Endothelial cell of umbilical vein (primary cell): ENCODE measurements around the gene CHN1. TPM values are rescaled to one million over a fixed set of nuclear protein-coding genes. Genes with fewer than 3 reads are reported as not detected.

Experiments used
- BruUV-seq: library from RNA; stranded (reverse); fragments of 400-500 nt; replicated peaks from 2 replicates; lab custom pipeline; 2021; lab: Mats Ljungman, UMichigan
- CTCF ChIA-PET: fragments of 300-600, 350-600 bp; sonication (Branson Sonifier 250); formaldehyde crosslinking; loops from one replicate; lab custom pipeline; 2021; ENCODE audit warnings: antibody characterized with exemption, inconsistent platforms; lab: Charles Lee
- POLR2A ChIA-PET: fragments of 300-600, 350-600 bp; sonication (Branson Sonifier 250); formaldehyde crosslinking; loops from one replicate; lab custom pipeline; 2021; ENCODE audit warnings: antibody characterized with exemption, inconsistent platforms; lab: Charles Lee
- DNase-seq: peaks from one replicate; pipeline ENCODE4 v3.0.0-alpha.2; 2011; ENCODE audit warnings: low read depth, low spot score
- FAIRE-seq: peaks from 2 replicates; lab custom pipeline; 2011; peaks lifted over from hg19 to GRCh38; lab: Jason Lieb, UNC
- H2AFZ ChIP-seq: 2 replicates; pipeline ENCODE4 v1.6.0; 2012; ENCODE audit warnings: low read depth, low read length, control low read depth, inconsistent platforms
- H3K27ac ChIP-seq: 2 replicates; pipeline ENCODE4 v1.5.1; 2011; ENCODE audit warnings: low read depth, mild to moderate bottlenecking, control low read depth, low read length, moderate library complexity; ENCODE audit not compliant: insufficient read depth
- H3K27me3 ChIP-seq, 2 experiments: 2 replicates each; pipeline versions ENCODE4 v1.6.0 to v1.6.1; 2011; ENCODE audit warnings: low read length in 2 of 2, mixed read lengths in 1 of 2; ENCODE audit not compliant: control insufficient read depth in 2 of 2, insufficient read depth in 2 of 2
- H3K36me3 ChIP-seq, 2 experiments: 2 replicates in 1 of 2; 3 replicates in 1 of 2; pipeline ENCODE4 v1.5.1; 2011; ENCODE audit warnings: low read length in 2 of 2, mild to moderate bottlenecking in 1 of 2, moderate library complexity in 1 of 2; ENCODE audit not compliant: control insufficient read depth in 2 of 2, insufficient read depth in 2 of 2; ENCODE audit errors: extremely low read depth in 1 of 2
- H3K4me1 ChIP-seq: 3 replicates; pipeline ENCODE4 v1.5.1; 2011; ENCODE audit warnings: mild to moderate bottlenecking, low read length; ENCODE audit not compliant: control insufficient read depth, insufficient read depth; ENCODE audit errors: extremely low read depth
- H3K4me2 ChIP-seq: 2 replicates; pipeline ENCODE4 v1.6.1; 2011; ENCODE audit warnings: low read length, control low read depth, mixed read lengths; ENCODE audit not compliant: insufficient read depth
- H3K4me3 ChIP-seq, 3 experiments: fragments of 200-600 bp in 1 of 3; sonication (generic), shearing (Covaris generic) in 1 of 3; replicated peaks in 1 of 3; 2 replicates each; pipeline ENCODE4 v1.5.1; 2011 to 2016; ENCODE audit warnings: control low read depth in 3 of 3, low read length in 3 of 3, mild to moderate bottlenecking in 2 of 3, inconsistent platforms in 1 of 3, low read depth in 1 of 3, moderate library complexity in 1 of 3; ENCODE audit not compliant: insufficient read depth in 1 of 3
- H3K79me2 ChIP-seq: 2 replicates; pipeline ENCODE4 v1.6.0; 2012; ENCODE audit warnings: low read length, inconsistent platforms; ENCODE audit not compliant: control insufficient read depth, insufficient read depth
- H3K9ac ChIP-seq: replicated peaks from 2 replicates; pipeline ENCODE3; 2011; ENCODE audit warnings: low read length, control low read depth; ENCODE audit not compliant: insufficient read depth; ENCODE audit errors: extremely low read depth
- H3K9me1 ChIP-seq: replicated peaks from 3 replicates; pipeline ENCODE4 v1.6.0; 2011; ENCODE audit warnings: mild to moderate bottlenecking, low read length; ENCODE audit not compliant: control insufficient read depth, insufficient read depth; ENCODE audit errors: extremely low read depth
- H3K9me3 ChIP-seq: replicated peaks from 2 replicates; pipeline ENCODE4 v1.5.1; 2012; ENCODE audit warnings: low read length, inconsistent platforms; ENCODE audit not compliant: control insufficient read depth, insufficient read depth
- H4K20me1 ChIP-seq: replicated peaks from 2 replicates; pipeline ENCODE3; 2011; ENCODE audit warnings: mild to moderate bottlenecking, low read length; ENCODE audit not compliant: control insufficient read depth, insufficient read depth; ENCODE audit errors: extremely low read depth
- EZH2 ChIP-seq: IDR thresholded peaks from 2 replicates; pipeline ENCODE4 v1.6.1; 2012; ENCODE audit warnings: borderline replicate concordance, low read depth, mild to moderate bottlenecking, moderate library complexity, low read length, inconsistent platforms; ENCODE audit not compliant: severe bottlenecking
- FOS ChIP-seq: IDR thresholded peaks from 2 replicates; pipeline ENCODE4 v1.6.1; 2011; ENCODE audit warnings: mild to moderate bottlenecking, low read length, moderate library complexity, borderline replicate concordance; ENCODE audit not compliant: insufficient read depth
- GATA2 ChIP-seq: IDR thresholded peaks from 2 replicates; pipeline ENCODE4 v1.7.0; 2011; ENCODE audit warnings: low read depth, mild to moderate bottlenecking, moderate library complexity, mixed read lengths, low read length; ENCODE audit not compliant: insufficient read length, insufficient read depth
- JUN ChIP-seq: IDR thresholded peaks from 2 replicates; pipeline ENCODE4 v1.6.1; 2011; ENCODE audit warnings: borderline replicate concordance, low read depth; ENCODE audit not compliant: insufficient read length, insufficient read depth
- MYC ChIP-seq: IDR thresholded peaks from one replicate; pipeline ENCODE4 v1.6.1; 2011; ENCODE audit warnings: mild to moderate bottlenecking, low read depth, low read length
- POLR2A ChIP-seq: IDR thresholded peaks from 2 replicates; pipeline ENCODE4 v1.6.1; 2012; ENCODE audit warnings: low read depth, mild to moderate bottlenecking, control low read depth, low read length
- dilution Hi-C: fragments of 300-500 bp; cut with MboI; formaldehyde crosslinking; loops from one replicate; pipeline ENCODE4 v1.15.0; 2019; ENCODE audit warnings: low sequenced_read_pairs; ENCODE audit not compliant: extremely low pct_ligation_motif_present
- intact Hi-C: fragments of 100-400 bp; cut with micrococcal nuclease; formaldehyde crosslinking; loops from one replicate; pipeline ENCODE4 v1.10.0; 2022
- polyA plus RNA-seq, 4 experiments: library from polyadenylated mRNA; depleted of rRNA in 3 of 4; stranded (reverse) in 3 of 4; unstranded in 1 of 4; fragments of >200 nt; gene quantifications; 2 replicates each; pipeline versions ENCODE4 v1.2.1 to v1.2.3, GENCODE V29; 2011 to 2012; ENCODE audit warnings: missing spikeins in 1 of 4
- total RNA-seq: library from RNA; stranded (reverse); gene quantifications from 2 replicates; pipeline ENCODE4 v1.2.3, GENCODE V29; 2021
- TF ChIP-seq, protein P1 (sequence below): IDR thresholded peaks from 2 replicates; pipeline ENCODE4 v1.6.1; 2011; ENCODE audit not compliant: insufficient read depth, insufficient read length
- TF ChIP-seq, protein P2 (sequence below), 2 donors: IDR thresholded peaks; 1 replicate in 1 of 2; 2 replicates in 1 of 2; pipeline ENCODE4 v1.5.1; 2011; ENCODE audit warnings: low read length in 2 of 2, mild to moderate bottlenecking in 2 of 2, moderate library complexity in 2 of 2, control low read depth in 1 of 2, inconsistent platforms in 1 of 2, low read depth in 1 of 2; ENCODE audit not compliant: insufficient read depth in 1 of 2; ENCODE audit errors: extremely low read depth in 1 of 2

Gene CHN1
- total and polyA plus RNA-seq, 2 donors (not counting 3 experiments of a cell fraction or from before 2014, with no cell fraction given), result 23.3 to 24.9 TPM

DNA sequence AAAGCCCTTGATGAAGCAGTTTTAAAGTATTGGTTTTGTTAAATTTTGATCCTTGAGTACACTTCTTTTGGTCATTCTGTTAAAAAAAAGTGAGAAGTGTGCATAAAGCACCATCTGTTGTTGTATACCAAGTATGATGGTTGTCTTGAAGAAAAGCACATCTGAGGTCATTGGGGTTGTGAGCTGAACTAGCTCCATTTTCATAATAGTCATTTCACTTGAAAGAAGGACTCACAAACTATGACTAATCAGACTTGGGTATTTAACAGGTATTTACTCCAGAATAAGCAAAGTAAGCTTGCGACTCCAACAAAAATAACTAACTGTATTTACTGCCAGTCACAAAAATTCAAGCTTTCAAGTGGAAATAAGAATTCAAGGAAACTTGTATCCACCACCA is 35.1 kb downstream of the CHN1 start:
- Histone ChIP-seq H4K20me1 (no peaks in the 10 kb centered on the region), H3K4me2 (no peak overlapping the region), H3K9ac (no peak overlapping the region), H3K9me1 (no peaks in the 10 kb centered on the region), H3K79me2 (peaks cover 4% of the 10 kb centered on the region), H3K27me3 (no peaks in the 10 kb centered on the region), H3K36me3 (no peaks in the 10 kb centered on the region), H3K27ac (no peak overlapping the region), H3K4me1 (peaks cover 47% of the 10 kb centered on the region), H2AFZ (no peak overlapping the region), H3K9me3 (no peaks in the 10 kb centered on the region), H3K4me3 (no peak overlapping the region)
- intact Hi-C loops, result loop anchor here (5.0 kb wide), 1 partner anchor 143 kb away; no protein-coding TSS in a partner anchor
- dilution Hi-C loops, result no loop called here
- FAIRE-seq, result no peak
- ChIA-PET CTCF (interaction anchor here (0.8 to 1.5 kb wide), 3 partner anchors 10 to 221 kb away, joined by 3 to 5 read pairs (median 3); no protein-coding TSS in a partner anchor), POLR2A (no interaction called here)
- no TSS peak for BruUV-seq
- DNase-seq, result no peak
- TF ChIP-seq, protein P1, sequence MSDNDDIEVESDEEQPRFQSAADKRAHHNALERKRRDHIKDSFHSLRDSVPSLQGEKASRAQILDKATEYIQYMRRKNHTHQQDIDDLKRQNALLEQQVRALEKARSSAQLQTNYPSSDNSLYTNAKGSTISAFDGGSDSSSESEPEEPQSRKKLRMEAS, result no peak
- TF ChIP-seq POLR2A (no peak), FOS (no peak), JUN (no peak), GATA2 (no peak), MYC (no peak), EZH2 (no peak)
- TF ChIP-seq, protein P2, sequence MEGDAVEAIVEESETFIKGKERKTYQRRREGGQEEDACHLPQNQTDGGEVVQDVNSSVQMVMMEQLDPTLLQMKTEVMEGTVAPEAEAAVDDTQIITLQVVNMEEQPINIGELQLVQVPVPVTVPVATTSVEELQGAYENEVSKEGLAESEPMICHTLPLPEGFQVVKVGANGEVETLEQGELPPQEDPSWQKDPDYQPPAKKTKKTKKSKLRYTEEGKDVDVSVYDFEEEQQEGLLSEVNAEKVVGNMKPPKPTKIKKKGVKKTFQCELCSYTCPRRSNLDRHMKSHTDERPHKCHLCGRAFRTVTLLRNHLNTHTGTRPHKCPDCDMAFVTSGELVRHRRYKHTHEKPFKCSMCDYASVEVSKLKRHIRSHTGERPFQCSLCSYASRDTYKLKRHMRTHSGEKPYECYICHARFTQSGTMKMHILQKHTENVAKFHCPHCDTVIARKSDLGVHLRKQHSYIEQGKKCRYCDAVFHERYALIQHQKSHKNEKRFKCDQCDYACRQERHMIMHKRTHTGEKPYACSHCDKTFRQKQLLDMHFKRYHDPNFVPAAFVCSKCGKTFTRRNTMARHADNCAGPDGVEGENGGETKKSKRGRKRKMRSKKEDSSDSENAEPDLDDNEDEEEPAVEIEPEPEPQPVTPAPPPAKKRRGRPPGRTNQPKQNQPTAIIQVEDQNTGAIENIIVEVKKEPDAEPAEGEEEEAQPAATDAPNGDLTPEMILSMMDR (IDR thresholded peaks at IDR 0.05; ENCODE audit: extremely low read depth in 1 of 2, insufficient read depth in 1 of 2, low read depth in 1 of 2, low read length in 2 of 2), result no peak
